ENCODE results near the gene BRD3. TPM values are rescaled to one million over a fixed set of nuclear protein-coding genes. Genes with fewer than 3 reads are reported as not detected.

Gene BRD3
- total RNA-seq, 1 donor from 2014 or later, result 48.7 TPM

DNA sequence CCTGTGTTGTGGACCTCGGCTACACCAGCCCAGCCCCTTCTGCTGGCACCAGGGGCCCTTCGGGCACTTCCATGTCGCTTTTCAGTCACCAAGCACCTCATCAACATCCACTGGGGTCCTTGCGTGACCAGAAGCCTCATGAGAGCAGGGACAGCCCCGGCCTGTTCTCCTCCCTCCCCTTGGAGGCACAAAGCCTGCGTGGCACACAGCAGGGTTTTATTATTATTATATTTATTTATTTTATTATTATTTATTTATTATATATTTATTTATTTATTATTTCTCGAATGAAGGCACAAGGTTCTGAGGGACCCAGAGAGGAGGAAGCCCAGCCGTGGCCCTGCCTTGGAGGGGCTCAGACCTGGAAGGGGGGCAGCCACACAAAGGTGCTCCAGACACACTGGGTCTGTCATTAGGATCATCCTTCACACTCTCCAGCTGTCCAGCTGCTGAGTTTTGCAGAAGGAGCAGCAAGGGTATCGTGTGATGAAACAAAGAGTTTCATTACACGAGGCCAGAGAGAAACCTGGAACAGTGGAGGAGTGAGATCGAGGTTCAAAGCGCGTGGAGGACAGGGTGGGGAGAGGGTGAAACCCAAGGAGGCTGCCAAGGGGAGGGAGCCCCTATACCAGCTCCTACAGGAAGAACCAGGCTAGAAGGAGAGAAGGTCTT, 80.9 kb downstream of the BRD3 start:
- DNase-seq (ENCODE audit: low spot score), result peak; percentile 50
- Mint-ChIP-seq H3K4me1 (ENCODE audit: low read depth) (peaks cover 20% of the 10 kb centered on the region), H3K4me3 (ENCODE audit: unreplicated experiment) (no peak overlapping the region), H3K36me3 (ENCODE audit: low read depth) (no peaks in the 10 kb centered on the region), H3K27ac (ENCODE audit: unreplicated experiment) (peak overlapping the region; percentile 22), H3K9me3 (ENCODE audit: low read depth) (no peaks in the 10 kb centered on the region), H3K27me3 (ENCODE audit: low read depth) (no peaks in the 10 kb centered on the region)
- TF ChIP-seq CTCF (IDR thresholded peaks at IDR 0.05), result no peak

GRCh38 chr9:133986061-133986460, 81.8 kb downstream of the BRD3 start:
- no peak for TF ChIP-seq CTCF (IDR thresholded peaks at IDR 0.05)
- Mint-ChIP-seq H3K27ac (ENCODE audit: unreplicated experiment) (no peak overlapping the region), H3K4me1 (ENCODE audit: low read depth) (peaks cover 20% of the 10 kb centered on the region), H3K36me3 (ENCODE audit: low read depth) (no peaks in the 10 kb centered on the region), H3K27me3 (ENCODE audit: low read depth) (no peaks in the 10 kb centered on the region), H3K9me3 (ENCODE audit: low read depth) (no peaks in the 10 kb centered on the region), H3K4me3 (ENCODE audit: unreplicated experiment) (no peak overlapping the region)
- peak; percentile 51 for DNase-seq (ENCODE audit: low spot score)

GRCh38 chr9:133982971-133983720, 84.7 kb downstream of the BRD3 start:
- Mint-ChIP-seq H3K36me3 (ENCODE audit: low read depth) (no peaks in the 10 kb centered on the region), H3K27ac (ENCODE audit: unreplicated experiment) (no peak overlapping the region), H3K4me3 (ENCODE audit: unreplicated experiment) (no peak overlapping the region), H3K4me1 (ENCODE audit: low read depth) (peaks cover 22% of the 10 kb centered on the region), H3K27me3 (ENCODE audit: low read depth) (no peaks in the 10 kb centered on the region), H3K9me3 (ENCODE audit: low read depth) (no peaks in the 10 kb centered on the region)
- peak; percentile 71 for DNase-seq (ENCODE audit: low spot score)
- TF ChIP-seq CTCF (IDR thresholded peaks at IDR 0.05), result no peak

DNA sequence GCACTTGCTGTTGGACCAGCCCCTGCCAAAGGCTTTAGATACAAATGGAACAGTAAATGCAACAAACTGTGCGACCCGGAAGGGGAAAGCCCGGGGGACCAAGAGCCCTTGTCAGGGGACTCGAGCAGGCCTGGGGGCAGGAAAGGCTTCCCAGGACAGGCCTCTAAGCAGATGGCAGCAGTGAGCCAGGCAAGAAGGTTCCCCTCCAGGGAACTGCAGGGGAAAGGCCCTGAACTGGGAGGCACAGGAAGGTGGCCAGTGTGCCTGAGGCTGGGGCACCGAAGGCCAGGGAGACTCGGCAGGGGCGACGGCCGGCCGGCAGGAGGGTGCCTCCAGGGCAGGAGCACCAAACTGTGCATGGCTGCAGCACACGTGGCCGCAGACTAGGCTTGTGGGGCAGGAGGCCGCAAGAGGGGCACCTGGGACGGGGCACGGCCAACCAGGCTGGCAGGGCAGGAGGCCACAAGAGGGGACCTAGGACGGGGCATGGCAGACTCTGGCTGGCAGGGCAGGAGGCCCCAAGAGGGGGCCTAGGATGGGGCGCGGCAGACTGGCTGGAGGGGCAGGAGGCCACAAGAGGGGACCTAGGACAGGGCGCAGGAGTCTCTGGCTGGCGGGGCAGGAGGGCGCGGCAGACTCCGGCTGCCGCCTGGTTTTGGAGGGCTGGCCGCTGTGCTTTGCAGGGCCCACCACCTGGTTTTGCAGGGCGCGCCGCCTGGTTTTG, 85.7 kb downstream of the BRD3 start:
- Mint-ChIP-seq H3K36me3 (ENCODE audit: low read depth) (no peaks in the 10 kb centered on the region), H3K4me1 (ENCODE audit: low read depth) (peaks cover 22% of the 10 kb centered on the region), H3K4me3 (ENCODE audit: unreplicated experiment) (no peak overlapping the region), H3K27ac (ENCODE audit: unreplicated experiment) (no peak overlapping the region), H3K9me3 (ENCODE audit: low read depth) (no peaks in the 10 kb centered on the region), H3K27me3 (ENCODE audit: low read depth) (no peaks in the 10 kb centered on the region)
- TF ChIP-seq CTCF (IDR thresholded peaks at IDR 0.05), result no peak
- peak; percentile 66 for DNase-seq (ENCODE audit: low spot score)

DNA sequence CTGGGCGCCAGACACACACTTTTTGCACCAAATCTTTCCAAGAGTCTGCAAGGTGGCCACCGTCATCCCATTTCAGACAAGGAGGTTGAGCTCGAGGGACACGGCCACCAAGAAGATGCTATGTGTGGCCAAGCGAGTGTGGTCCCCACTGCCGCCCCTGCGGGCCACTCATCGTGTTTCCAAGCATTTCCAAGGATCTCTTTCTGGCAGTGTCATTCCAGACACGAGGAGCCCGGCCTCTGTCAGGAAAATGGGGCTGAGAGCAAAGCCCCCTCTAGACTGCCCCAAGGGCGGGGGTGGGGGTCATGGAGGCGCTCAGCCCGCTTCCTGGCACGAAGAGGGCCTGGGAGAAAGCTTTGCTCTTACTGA, 86.3 kb downstream of the BRD3 start:
- Mint-ChIP-seq H3K4me3 (ENCODE audit: unreplicated experiment) (no peak overlapping the region), H3K36me3 (ENCODE audit: low read depth) (no peaks in the 10 kb centered on the region), H3K27ac (ENCODE audit: unreplicated experiment) (no peak overlapping the region), H3K27me3 (ENCODE audit: low read depth) (no peaks in the 10 kb centered on the region), H3K4me1 (ENCODE audit: low read depth) (peaks cover 22% of the 10 kb centered on the region), H3K9me3 (ENCODE audit: low read depth) (no peaks in the 10 kb centered on the region)
- DNase-seq (ENCODE audit: low spot score), result no peak
- TF ChIP-seq CTCF (IDR thresholded peaks at IDR 0.05), result no peak

All from chondrocyte (in vitro differentiated cells).